ENCODE data around the gene PPIL1.

DNA sequence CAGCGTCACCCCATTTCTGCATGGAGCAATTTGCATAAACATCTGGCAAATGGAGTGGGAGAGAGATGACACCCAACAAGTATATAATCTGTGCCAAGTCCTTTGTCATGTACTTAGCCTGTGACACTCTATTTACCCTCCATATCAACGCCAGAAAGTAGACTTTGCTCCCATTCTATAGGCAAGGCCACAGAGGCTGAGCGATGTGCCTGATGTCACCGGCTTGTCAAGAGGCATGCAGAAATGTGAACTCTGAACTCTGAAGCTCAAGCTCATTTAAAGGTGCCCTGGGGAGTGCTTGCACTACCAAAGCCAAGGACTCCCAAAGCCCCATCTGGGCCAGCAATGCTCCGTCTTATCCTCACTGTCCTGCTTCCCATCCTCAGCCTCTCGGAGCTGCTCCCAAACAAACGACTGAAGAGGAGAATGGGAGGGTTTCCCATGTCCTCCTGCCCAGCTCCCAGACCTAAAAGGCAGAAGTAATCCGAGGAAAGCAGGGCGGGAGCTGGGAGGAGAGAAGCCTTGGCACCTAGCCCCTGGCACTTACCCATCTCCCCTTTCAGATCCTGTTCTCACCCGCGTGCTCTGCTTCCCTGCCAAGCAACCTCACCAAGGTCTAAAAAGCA is 44.6 kb downstream of the PPIL1 start:
- TF ChIP-seq, protein P1, sequence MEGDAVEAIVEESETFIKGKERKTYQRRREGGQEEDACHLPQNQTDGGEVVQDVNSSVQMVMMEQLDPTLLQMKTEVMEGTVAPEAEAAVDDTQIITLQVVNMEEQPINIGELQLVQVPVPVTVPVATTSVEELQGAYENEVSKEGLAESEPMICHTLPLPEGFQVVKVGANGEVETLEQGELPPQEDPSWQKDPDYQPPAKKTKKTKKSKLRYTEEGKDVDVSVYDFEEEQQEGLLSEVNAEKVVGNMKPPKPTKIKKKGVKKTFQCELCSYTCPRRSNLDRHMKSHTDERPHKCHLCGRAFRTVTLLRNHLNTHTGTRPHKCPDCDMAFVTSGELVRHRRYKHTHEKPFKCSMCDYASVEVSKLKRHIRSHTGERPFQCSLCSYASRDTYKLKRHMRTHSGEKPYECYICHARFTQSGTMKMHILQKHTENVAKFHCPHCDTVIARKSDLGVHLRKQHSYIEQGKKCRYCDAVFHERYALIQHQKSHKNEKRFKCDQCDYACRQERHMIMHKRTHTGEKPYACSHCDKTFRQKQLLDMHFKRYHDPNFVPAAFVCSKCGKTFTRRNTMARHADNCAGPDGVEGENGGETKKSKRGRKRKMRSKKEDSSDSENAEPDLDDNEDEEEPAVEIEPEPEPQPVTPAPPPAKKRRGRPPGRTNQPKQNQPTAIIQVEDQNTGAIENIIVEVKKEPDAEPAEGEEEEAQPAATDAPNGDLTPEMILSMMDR (IDR thresholded peaks at IDR 0.05; ENCODE audit: insufficient read depth, low read depth, low read length): no peak
- no peak for TF ChIP-seq EZH2 (IDR thresholded peaks at IDR 0.05; ENCODE audit: insufficient read depth, low read length)
